ENCODE measurements around the gene POLR2E.

DNA sequence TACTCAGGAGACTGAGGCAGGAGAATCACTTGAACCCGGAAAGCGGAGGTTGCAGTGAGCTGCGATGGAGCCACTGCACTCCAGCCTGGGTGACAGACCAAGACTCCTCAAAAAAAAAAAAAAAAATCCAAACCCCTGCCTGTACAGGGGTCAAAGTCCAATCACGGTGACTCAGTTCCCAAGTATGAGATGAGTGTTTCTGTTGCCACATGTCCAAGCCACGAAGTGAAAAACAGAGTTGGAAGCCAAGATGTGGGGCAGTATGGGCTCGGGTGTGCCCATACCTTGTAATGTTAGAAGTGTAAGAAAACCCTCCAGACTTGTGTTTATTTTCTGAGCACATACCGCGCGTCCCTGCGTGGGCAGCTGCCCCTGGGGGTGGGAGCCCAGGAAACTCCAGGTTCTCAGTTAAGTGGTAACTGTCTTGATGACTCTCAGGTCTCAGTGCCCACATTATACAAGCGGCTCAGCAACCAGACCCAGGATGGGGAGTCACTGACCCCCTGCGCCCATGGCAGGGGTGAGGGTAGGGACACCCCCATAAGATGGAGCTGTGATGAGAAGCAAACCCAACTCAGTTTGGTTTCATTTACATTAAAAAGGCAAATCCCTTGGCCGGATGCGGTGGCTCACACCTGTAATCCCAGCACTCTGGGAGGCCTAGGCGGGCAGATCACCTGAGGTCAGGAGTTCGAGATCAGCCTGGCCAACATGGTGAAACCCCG is 7.4 kb upstream of the POLR2E start:
- TF ChIP-seq, protein P1, sequence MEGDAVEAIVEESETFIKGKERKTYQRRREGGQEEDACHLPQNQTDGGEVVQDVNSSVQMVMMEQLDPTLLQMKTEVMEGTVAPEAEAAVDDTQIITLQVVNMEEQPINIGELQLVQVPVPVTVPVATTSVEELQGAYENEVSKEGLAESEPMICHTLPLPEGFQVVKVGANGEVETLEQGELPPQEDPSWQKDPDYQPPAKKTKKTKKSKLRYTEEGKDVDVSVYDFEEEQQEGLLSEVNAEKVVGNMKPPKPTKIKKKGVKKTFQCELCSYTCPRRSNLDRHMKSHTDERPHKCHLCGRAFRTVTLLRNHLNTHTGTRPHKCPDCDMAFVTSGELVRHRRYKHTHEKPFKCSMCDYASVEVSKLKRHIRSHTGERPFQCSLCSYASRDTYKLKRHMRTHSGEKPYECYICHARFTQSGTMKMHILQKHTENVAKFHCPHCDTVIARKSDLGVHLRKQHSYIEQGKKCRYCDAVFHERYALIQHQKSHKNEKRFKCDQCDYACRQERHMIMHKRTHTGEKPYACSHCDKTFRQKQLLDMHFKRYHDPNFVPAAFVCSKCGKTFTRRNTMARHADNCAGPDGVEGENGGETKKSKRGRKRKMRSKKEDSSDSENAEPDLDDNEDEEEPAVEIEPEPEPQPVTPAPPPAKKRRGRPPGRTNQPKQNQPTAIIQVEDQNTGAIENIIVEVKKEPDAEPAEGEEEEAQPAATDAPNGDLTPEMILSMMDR (IDR thresholded peaks at IDR 0.05), result no peak
- TF ChIP-seq TCF7L2 (IDR thresholded peaks at IDR 0.05; ENCODE audit: low read depth, low read length), result no peak

Data from Panc1 (cell line).